Hepatocyte (in vitro differentiated cells): Measurements from ENCODE around the gene ABCF2. TPM values are rescaled to one million over a fixed set of nuclear protein-coding genes. Genes with fewer than 3 reads are reported as not detected.

Experiments used
- DNase-seq: peaks from one replicate; pipeline ENCODE4 v3.0.0-alpha.2; 2016; ENCODE audit warnings: low spot score
- H2AFZ ChIP-seq: fragments of 200-600 bp; sonication (generic); 2 replicates; pipeline ENCODE4 v1.6.0; 2016; ENCODE audit warnings: antibody characterized with exemption, mild to moderate bottlenecking
- H3K27ac ChIP-seq: fragments of 200-600 bp; sonication (generic); 2 replicates; pipeline ENCODE4 v1.5.1; 2016; ENCODE audit warnings: mild to moderate bottlenecking
- H3K27me3 ChIP-seq: fragments of 200-600 bp; sonication (generic); 2 replicates; pipeline ENCODE4 v1.6.1; 2016
- H3K36me3 ChIP-seq: fragments of 200-600 bp; sonication (generic); replicated peaks from 2 replicates; pipeline ENCODE4 v1.5.1; 2016; ENCODE audit warnings: low read depth; ENCODE audit not compliant: insufficient read depth
- H3K4me1 ChIP-seq: fragments of 200-600 bp; sonication (generic); 2 replicates; pipeline ENCODE4 v1.5.1; 2016; ENCODE audit warnings: mild to moderate bottlenecking, moderate library complexity; ENCODE audit not compliant: insufficient read depth
- H3K4me2 ChIP-seq: fragments of 200-600 bp; sonication (generic); 2 replicates; pipeline ENCODE4 v1.6.0; 2016
- H3K4me3 ChIP-seq: fragments of 200-600 bp; sonication (generic); 2 replicates; pipeline ENCODE4 v1.5.1; 2016; ENCODE audit warnings: mild to moderate bottlenecking
- H3K79me2 ChIP-seq: fragments of 200-600 bp; sonication (generic); 2 replicates; pipeline ENCODE4 v1.6.0; 2017; ENCODE audit warnings: mild to moderate bottlenecking
- H3K9me2 ChIP-seq: fragments of 200-600 bp; sonication (generic); replicated peaks from 2 replicates; pipeline ENCODE4 v1.6.0; 2017; ENCODE audit warnings: mild to moderate bottlenecking; ENCODE audit not compliant: insufficient read depth
- H3K9me3 ChIP-seq: fragments of 200-600 bp; sonication (generic); 2 replicates; pipeline ENCODE4 v1.5.1; 2016; ENCODE audit warnings: low read depth, mild to moderate bottlenecking
- H4K20me1 ChIP-seq: fragments of 200-600 bp; sonication (generic); 2 replicates; pipeline ENCODE4 v1.6.0; 2016; ENCODE audit warnings: mild to moderate bottlenecking; ENCODE audit not compliant: insufficient read depth, poor library complexity, severe bottlenecking
- CTCF ChIP-seq: fragments of 200-600 bp; sonication (generic); IDR thresholded peaks from 2 replicates; pipeline ENCODE4 v1.5.1; 2016; ENCODE audit warnings: antibody characterized with exemption, mild to moderate bottlenecking; ENCODE audit not compliant: poor library complexity
- EZH2 ChIP-seq: fragments of 200-600 bp; sonication (generic); IDR thresholded peaks from 2 replicates; pipeline ENCODE4 v1.6.1; 2016; ENCODE audit warnings: antibody characterized with exemption, mild to moderate bottlenecking, borderline replicate concordance
- EZH2phosphoT487 ChIP-seq: fragments of 200-600 bp; sonication (generic); IDR thresholded peaks from one replicate; pipeline ENCODE4 v1.6.1; 2018; ENCODE audit warnings: antibody characterized with exemption, mild to moderate bottlenecking, low read depth, moderate library complexity; ENCODE audit not compliant: unreplicated experiment, severe bottlenecking
- WGBS: methylation state at CpG from one replicate; pipeline ENCODE4 v1.1.6; 2016; ENCODE audit warnings: low lambda C conversion rate; ENCODE audit errors: missing lambda C conversion rate; 5-methylcytosine and 5-hydroxymethylcytosine counted together
- polyA plus RNA-seq: library from polyadenylated mRNA; unstranded; fragments of >200 nt; fragmentation: Nextera tagmentation; extraction: Ambion mirVana; gene quantifications from 2 replicates; pipeline ENCODE4 v1.2.1, GENCODE V29; 2016
- total RNA-seq: library from RNA; depleted of rRNA; stranded (reverse); fragments of >200 nt; gene quantifications from 2 replicates; pipeline ENCODE4 v1.2.3, GENCODE V29; 2014

The ABCF2 gene
- total and polyA plus RNA-seq, 2 experiments from 2014 or later, result 25.6 to 35.3 TPM

GRCh38 chr7:151194188-151194587, 32.8 kb downstream of the ABCF2 start:
- Histone ChIP-seq H3K4me3 (no peak overlapping the region), H3K27me3 (peaks cover 20% of the 10 kb centered on the region), H3K4me1 (no peaks in the 10 kb centered on the region), H3K9me3 (no peaks in the 10 kb centered on the region), H3K9me2 (no peaks in the 10 kb centered on the region), H3K79me2 (no peaks in the 10 kb centered on the region), H2AFZ (no peak overlapping the region), H3K27ac (no peak overlapping the region), H4K20me1 (no peaks in the 10 kb centered on the region), H3K4me2 (no peak overlapping the region), H3K36me3 (no peaks in the 10 kb centered on the region)
- DNase-seq, result no peak
- WGBS, result 84% methylated on average over 7 of the region's 7 CpGs
- TF ChIP-seq EZH2 (no peak), EZH2phosphoT487 (no peak), CTCF (no peak)

GRCh38 chr7:151193203-151193978, 33.6 kb downstream of the ABCF2 start:
- no peaks in the 10 kb centered on the region for H4K20me1 ChIP-seq
- H3K4me3 ChIP-seq, result no peak overlapping the region
- no peaks in the 10 kb centered on the region for H3K9me2 ChIP-seq
- H3K9me3 ChIP-seq, result no peaks in the 10 kb centered on the region
- no peak for DNase-seq
- H2AFZ ChIP-seq, result no peak overlapping the region
- WGBS, result 92% methylated on average over 14 of the region's 14 CpGs
- H3K4me1 ChIP-seq, result no peaks in the 10 kb centered on the region
- H3K36me3 ChIP-seq, result no peaks in the 10 kb centered on the region
- no peak overlapping the region for H3K4me2 ChIP-seq
- H3K79me2 ChIP-seq, result no peaks in the 10 kb centered on the region
- H3K27me3 ChIP-seq, result peaks cover 20% of the 10 kb centered on the region
- TF ChIP-seq EZH2phosphoT487, result no peak
- no peak for TF ChIP-seq CTCF
- no peak for TF ChIP-seq EZH2
- no peak overlapping the region for H3K27ac ChIP-seq

GRCh38 chr7:151192002-151192539, 34.9 kb downstream of the ABCF2 start:
- Histone ChIP-seq H3K9me3 (no peaks in the 10 kb centered on the region), H3K4me2 (no peak overlapping the region), H3K27me3 (peaks cover 20% of the 10 kb centered on the region), H3K36me3 (no peaks in the 10 kb centered on the region), H2AFZ (no peak overlapping the region), H3K9me2 (no peaks in the 10 kb centered on the region), H3K4me1 (no peaks in the 10 kb centered on the region), H4K20me1 (no peaks in the 10 kb centered on the region), H3K79me2 (no peaks in the 10 kb centered on the region), H3K27ac (no peak overlapping the region), H3K4me3 (no peak overlapping the region)
- TF ChIP-seq EZH2phosphoT487 (no peak), CTCF (no peak), EZH2 (no peak)
- DNase-seq, result no peak
- WGBS, result 93% methylated on average over 9 of the region's 23 CpGs
